Keratinocyte (primary cell): ENCODE results near the gene OSBPL8. TPM values are rescaled to one million over a fixed set of nuclear protein-coding genes. Genes with fewer than 3 reads are reported as not detected.

Source experiments
- DNase-seq: peaks from one replicate; pipeline ENCODE4 v3.0.0-alpha.2; 2011; ENCODE audit warnings: low read depth, missing footprints, low spot score
- FAIRE-seq: peaks from 2 replicates; lab custom pipeline; 2011; peaks lifted over from hg19 to GRCh38; lab: Jason Lieb, UNC
- H2AFZ ChIP-seq: 2 replicates; pipeline ENCODE4 v1.6.0; 2012; ENCODE audit warnings: low read length, control low read depth, inconsistent platforms; ENCODE audit not compliant: control insufficient read depth
- H3K27ac ChIP-seq: 2 replicates; pipeline ENCODE4 v1.5.1; 2011; ENCODE audit warnings: low read length; ENCODE audit not compliant: control insufficient read depth, insufficient read depth
- H3K27me3 ChIP-seq: 3 replicates; pipeline ENCODE4 v1.6.0; 2011; ENCODE audit warnings: low read length; ENCODE audit not compliant: control insufficient read depth, insufficient read depth; ENCODE audit errors: extremely low read depth
- H3K36me3 ChIP-seq, 2 experiments: 2 replicates in 1 of 2; 3 replicates in 1 of 2; pipeline ENCODE4 v1.5.1; 2011; ENCODE audit warnings: low read length in 2 of 2, mild to moderate bottlenecking in 1 of 2; ENCODE audit not compliant: control insufficient read depth in 2 of 2, insufficient read depth in 2 of 2; ENCODE audit errors: extremely low read depth in 1 of 2
- H3K4me1 ChIP-seq: 3 replicates; pipeline ENCODE4 v1.5.1; 2011; ENCODE audit warnings: low read length; ENCODE audit not compliant: control insufficient read depth, insufficient read depth; ENCODE audit errors: extremely low read depth
- H3K4me2 ChIP-seq: 3 replicates; pipeline ENCODE4 v1.6.0; 2011; ENCODE audit warnings: low read depth, low read length; ENCODE audit not compliant: control insufficient read depth, insufficient read depth; ENCODE audit errors: extremely low read depth
- H3K4me3 ChIP-seq, 3 experiments: fragments of 200-600 bp in 1 of 3; sonication (generic) in 1 of 3; 2 replicates in 2 of 3; 3 replicates in 1 of 3; pipeline ENCODE4 v1.5.1; 2011 to 2016; ENCODE audit warnings: low read length in 3 of 3, mild to moderate bottlenecking in 3 of 3, control low read depth in 2 of 3, inconsistent platforms in 1 of 3, low read depth in 1 of 3, mixed read lengths in 1 of 3, mixed run types in 1 of 3, moderate library complexity in 1 of 3; ENCODE audit not compliant: control insufficient read depth in 2 of 3, insufficient read depth in 2 of 3; ENCODE audit errors: extremely low read depth in 1 of 3
- H3K79me2 ChIP-seq: 2 replicates; pipeline ENCODE4 v1.6.0; 2012; ENCODE audit warnings: low read length; ENCODE audit not compliant: control insufficient read depth, insufficient read depth
- H3K9ac ChIP-seq: 3 replicates; pipeline ENCODE4 v1.6.0; 2011; ENCODE audit warnings: low read length; ENCODE audit not compliant: control insufficient read depth, insufficient read depth; ENCODE audit errors: extremely low read depth
- H3K9me1 ChIP-seq: 3 replicates; pipeline ENCODE4 v1.6.0; 2011; ENCODE audit warnings: low read length; ENCODE audit not compliant: control insufficient read depth, insufficient read depth; ENCODE audit errors: extremely low read depth
- H3K9me3 ChIP-seq: 2 replicates; pipeline ENCODE4 v1.5.1; 2012; ENCODE audit warnings: low read depth, low read length; ENCODE audit not compliant: control insufficient read depth
- H4K20me1 ChIP-seq: 3 replicates; pipeline ENCODE4 v1.6.0; 2011; ENCODE audit warnings: low read length; ENCODE audit not compliant: control insufficient read depth, insufficient read depth; ENCODE audit errors: extremely low read depth
- CTCF ChIP-seq, 3 experiments: IDR thresholded peaks in 1 of 3; conservative IDR thresholded peaks in 1 of 3; optimal IDR thresholded peaks in 1 of 3; 2 replicates in 2 of 3; 3 replicates in 1 of 3; pipeline versions ENCODE3 to v1.5.1; 2011; ENCODE audit warnings: low read length in 3 of 3, mild to moderate bottlenecking in 3 of 3, moderate library complexity in 2 of 3, control low read depth in 1 of 3, inconsistent platforms in 1 of 3; ENCODE audit not compliant: insufficient read depth in 2 of 3; ENCODE audit errors: extremely low read depth in 1 of 3
- EZH2 ChIP-seq: IDR thresholded peaks from one replicate; pipeline ENCODE4 v1.6.1; 2012; ENCODE audit warnings: inconsistent platforms, mild to moderate bottlenecking, low read length, moderate library complexity
- dilution Hi-C: fragments of 300-500 bp; cut with MboI; formaldehyde crosslinking; loops from one replicate; pipeline ENCODE4 v1.7.0; 2020; ENCODE audit warnings: low sequenced_read_pairs; ENCODE audit not compliant: extremely low pct_ligation_motif_present
- polyA plus RNA-seq, 5 experiments: library from polyadenylated mRNA; depleted of rRNA in 3 of 5; stranded (reverse) in 3 of 5; stranded (forward) in 1 of 5; unstranded in 1 of 5; fragments of >200 nt; gene quantifications; 1 replicate in 1 of 5; 2 replicates in 3 of 5; 3 replicates in 1 of 5; pipeline versions ENCODE4 v1.2.1 to v1.2.3, GENCODE V29; 2011 to 2012; ENCODE audit warnings: missing spikeins in 2 of 5, low read depth in 1 of 5, low replicate concordance in 1 of 5

OSBPL8 gene
- polyA plus RNA-seq, 1 donor (not counting 4 experiments of a cell fraction or from before 2014, with no cell fraction given) = 33.7 TPM

- no peaks in the 10 kb centered on the region for H3K79me2 ChIP-seq
- no peaks in the 10 kb centered on the region for H3K27me3 ChIP-seq
- no peaks in the 10 kb centered on the region for H4K20me1 ChIP-seq
- peaks cover 8% of the 10 kb centered on the region for H3K4me1 ChIP-seq
- dilution Hi-C loops = no loop called here
- H3K36me3 ChIP-seq = peaks cover 8 to 9% of the 10 kb centered on the region in 2 experiments
- no peak for DNase-seq
- H3K4me3 ChIP-seq = no peak overlapping the region
- H3K9me3 ChIP-seq = no peaks in the 10 kb centered on the region
- H3K27ac ChIP-seq = no peak overlapping the region
- H3K9me1 ChIP-seq = no peaks in the 10 kb centered on the region
- no peak overlapping the region for H3K9ac ChIP-seq
- no peak overlapping the region for H2AFZ ChIP-seq
- no peak for TF ChIP-seq CTCF (optimal IDR thresholded peaks at IDR 0.05 in 1 of 3, IDR thresholded peaks at IDR 0.05 in 1 of 3, conservative IDR thresholded peaks at IDR 0.05 in 1 of 3; ENCODE audit: extremely low read depth in 1 of 3, insufficient read depth in 2 of 3, low read length in 3 of 3)
- no peak for TF ChIP-seq EZH2
- FAIRE-seq = no peak
- no peak overlapping the region for H3K4me2 ChIP-seq
Measured at GRCh38 chr12:76387614-76388013, 172.0 kb downstream of the OSBPL8 start.

GRCh38 chr12:76384560-76384959, 175.0 kb downstream of the OSBPL8 start:
- no peak for TF ChIP-seq CTCF (optimal IDR thresholded peaks at IDR 0.05 in 1 of 3, IDR thresholded peaks at IDR 0.05 in 1 of 3, conservative IDR thresholded peaks at IDR 0.05 in 1 of 3; ENCODE audit: extremely low read depth in 1 of 3, insufficient read depth in 2 of 3, low read length in 3 of 3)
- TF ChIP-seq EZH2 = no peak
- no peak for FAIRE-seq
- no peaks in the 10 kb centered on the region for H3K4me1 ChIP-seq
- H4K20me1 ChIP-seq = no peaks in the 10 kb centered on the region
- H3K9me3 ChIP-seq = no peaks in the 10 kb centered on the region
- H3K79me2 ChIP-seq = no peaks in the 10 kb centered on the region
- peaks cover 3 to 7% of the 10 kb centered on the region in 2 experiments for H3K36me3 ChIP-seq
- H3K27me3 ChIP-seq = no peaks in the 10 kb centered on the region
- no peak for DNase-seq
- no peak overlapping the region for H3K27ac ChIP-seq
- no peak overlapping the region for H3K4me3 ChIP-seq
- H3K9ac ChIP-seq = no peak overlapping the region
- dilution Hi-C loops = no loop called here
- H3K4me2 ChIP-seq = no peak overlapping the region
- no peaks in the 10 kb centered on the region for H3K9me1 ChIP-seq
- H2AFZ ChIP-seq = no peak overlapping the region
